HG02623 (cell line): ENCODE results near the gene C2CD4A.

Experiments
- ATAC-seq: cut with Tn5 transposase; IDR thresholded peaks from one replicate; pipeline ENCODE4 v1.9.1; 2021; ENCODE audit warnings: moderate library complexity; ENCODE audit not compliant: unreplicated experiment

Gene C2CD4A

DNA sequence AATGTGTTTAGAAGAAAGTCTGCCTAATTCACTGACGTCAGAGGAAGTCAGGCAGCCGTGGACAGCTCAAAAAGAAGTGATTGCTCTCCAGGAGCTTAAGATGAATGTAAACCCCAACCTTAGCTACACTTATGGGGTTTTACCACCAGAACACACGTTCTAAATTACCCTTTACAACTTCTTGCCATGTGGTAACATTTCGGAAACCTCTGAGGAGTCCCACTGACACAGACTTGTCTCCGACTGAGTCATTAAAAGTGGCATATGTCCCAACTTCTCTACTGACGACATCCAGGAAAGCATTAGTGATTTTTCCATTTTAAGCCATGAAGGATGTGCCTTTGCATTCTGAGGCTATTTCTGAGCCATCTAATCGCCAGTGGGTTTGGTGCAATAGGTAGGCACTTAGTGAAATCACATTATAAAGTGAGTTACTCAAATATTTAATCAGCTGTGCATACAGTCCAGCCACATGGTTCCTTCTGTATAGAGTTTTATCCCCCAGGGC lies 32.4 kb downstream of the C2CD4A start:
- no peak for ATAC-seq

- ATAC-seq, result no peak
Observed at GRCh38 chr15:62103431-62103830, 36.7 kb downstream of the C2CD4A start.

GRCh38 chr15:62104401-62104800 lies 37.6 kb downstream of the C2CD4A start:
- no peak for ATAC-seq

GRCh38 chr15:62104846-62105245 lies 38.1 kb downstream of the C2CD4A start:
- no peak for ATAC-seq

- ATAC-seq, result no peak
Observed at GRCh38 chr15:62105266-62105665, 38.5 kb downstream of the C2CD4A start.

GRCh38 chr15:62106096-62106495 lies 39.3 kb downstream of the C2CD4A start:
- ATAC-seq, result no peak

GRCh38 chr15:62107571-62108121 lies 40.9 kb downstream of the C2CD4A start:
- no peak for ATAC-seq

- ATAC-seq, result no peak
Observed at GRCh38 chr15:62108411-62108810, 41.6 kb downstream of the C2CD4A start.

DNA sequence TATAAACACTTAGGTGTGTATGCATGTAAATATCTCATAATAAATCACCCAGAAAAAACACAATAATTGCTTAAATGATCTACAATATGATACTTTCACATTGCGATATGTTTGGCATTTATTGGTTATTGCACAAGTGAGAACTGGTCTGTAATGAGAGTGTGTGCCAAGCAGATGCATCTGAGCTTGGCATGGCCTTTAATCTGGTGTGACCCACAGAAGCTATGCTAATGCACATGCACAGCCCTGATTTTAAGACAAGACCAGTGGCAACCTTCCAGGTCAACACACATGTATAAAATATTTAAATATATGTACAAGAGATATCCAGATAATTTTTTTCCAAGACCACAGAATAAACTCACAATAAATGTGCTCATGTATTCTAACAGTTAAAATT lies 42.7 kb downstream of the C2CD4A start:
- no peak for ATAC-seq

- no peak for ATAC-seq
Observed at GRCh38 chr15:62109982-62110851, 43.4 kb downstream of the C2CD4A start.

DNA sequence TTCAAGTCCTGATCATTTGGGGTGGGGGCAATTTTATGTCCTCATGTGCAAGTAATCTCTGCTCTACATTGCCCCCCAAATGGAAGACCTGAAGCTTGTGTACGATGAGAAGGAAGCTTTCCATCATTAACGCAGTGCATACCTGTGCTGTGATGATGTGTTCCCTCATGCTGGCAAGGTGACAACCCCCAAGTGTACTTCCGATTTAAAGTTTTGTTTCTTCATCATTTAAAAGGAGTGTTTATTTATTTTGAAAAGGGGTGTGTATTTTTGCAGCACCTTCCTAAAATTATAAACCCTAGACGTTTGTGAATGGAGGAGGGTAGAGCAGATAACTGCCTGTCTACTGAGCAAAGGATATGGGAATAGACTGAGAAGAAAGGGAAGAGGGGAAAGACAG lies 45.3 kb downstream of the C2CD4A start:
- no peak for ATAC-seq

- no peak for ATAC-seq
Observed at GRCh38 chr15:62112616-62113593, 46.1 kb downstream of the C2CD4A start.

DNA sequence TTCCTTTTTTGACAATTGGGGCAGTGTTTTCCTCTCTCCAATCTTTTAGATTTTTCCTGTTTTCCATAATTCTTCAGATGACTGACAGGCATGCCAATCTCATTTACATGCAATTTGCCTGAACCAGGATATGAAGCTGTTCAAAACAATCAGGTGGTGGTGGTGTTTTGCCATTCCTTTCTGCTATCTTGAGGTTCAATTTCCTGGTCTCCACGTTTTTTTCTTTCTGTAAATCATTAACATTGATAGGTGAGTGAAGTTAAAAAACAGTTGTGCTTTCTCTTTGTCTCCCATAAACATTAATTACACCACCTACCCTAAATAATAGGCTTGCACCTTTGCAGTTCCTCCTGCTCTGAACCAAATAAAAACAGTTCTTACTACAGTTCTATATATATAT lies 49.1 kb downstream of the C2CD4A start:
- ATAC-seq, result no peak

- ATAC-seq, result no peak
Observed at GRCh38 chr15:62118520-62119226, 51.9 kb downstream of the C2CD4A start.

DNA sequence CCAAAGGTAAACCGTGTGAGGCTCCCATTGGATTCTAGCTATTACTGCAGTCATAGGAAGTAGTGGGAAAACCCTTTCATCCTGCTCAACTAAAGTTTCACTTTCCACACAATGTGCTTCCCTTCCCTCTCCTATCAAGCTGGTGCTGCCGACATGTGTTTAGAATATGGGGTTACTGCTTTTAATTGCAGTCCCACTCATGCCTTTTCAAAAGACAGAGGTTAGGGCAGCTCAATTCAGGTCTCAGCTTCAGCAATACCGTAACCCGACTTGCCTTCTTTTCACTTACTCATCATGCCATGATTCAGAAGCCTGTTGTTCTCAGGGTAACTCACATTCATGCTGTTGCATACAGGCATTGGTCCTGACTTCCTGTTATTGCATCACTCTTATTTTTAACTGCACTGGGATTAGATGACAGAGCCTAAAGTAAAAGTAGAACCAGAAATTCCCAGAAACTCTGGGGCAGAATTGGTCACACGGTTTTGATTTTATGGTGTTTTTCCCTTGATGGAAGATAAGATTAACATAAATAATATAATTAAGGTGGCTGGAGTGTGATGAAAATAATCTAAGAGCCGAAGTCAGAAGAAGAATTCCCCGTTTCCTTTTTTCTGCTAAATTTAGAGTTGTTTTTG lies 52.6 kb downstream of the C2CD4A start:
- no peak for ATAC-seq

DNA sequence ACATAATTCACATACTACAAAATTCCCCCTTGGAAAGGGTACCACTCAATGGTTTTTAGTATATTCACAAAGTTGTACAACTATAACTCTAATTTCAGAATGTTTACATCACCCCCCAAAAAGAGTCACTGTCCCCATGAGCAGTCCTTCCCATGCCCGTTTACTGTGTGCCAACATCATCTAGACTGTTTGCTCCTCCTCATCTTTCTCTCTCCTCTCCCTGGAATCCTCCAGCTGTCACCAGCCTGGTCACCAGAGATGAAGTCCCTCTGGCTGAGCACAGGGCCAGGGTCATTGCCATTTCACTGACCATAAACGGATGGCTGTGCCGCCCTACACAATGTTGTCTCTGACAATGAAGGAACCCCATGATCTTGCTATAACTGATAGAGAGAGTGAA lies 53.1 kb downstream of the C2CD4A start:
- no peak for ATAC-seq
